ENCODE measurements around the gene RPL36AL. TPM values are rescaled to one million over a fixed set of nuclear protein-coding genes. Genes with fewer than 3 reads are reported as not detected.
"Not testable (repeated sequence)": the region's sequence is repeated elsewhere in the genome, so short reads cannot be mapped to it uniquely, and the experiment has no call there.

The RPL36AL gene
- polyA plus RNA-seq, 1 experiment, result 295 TPM

DNA sequence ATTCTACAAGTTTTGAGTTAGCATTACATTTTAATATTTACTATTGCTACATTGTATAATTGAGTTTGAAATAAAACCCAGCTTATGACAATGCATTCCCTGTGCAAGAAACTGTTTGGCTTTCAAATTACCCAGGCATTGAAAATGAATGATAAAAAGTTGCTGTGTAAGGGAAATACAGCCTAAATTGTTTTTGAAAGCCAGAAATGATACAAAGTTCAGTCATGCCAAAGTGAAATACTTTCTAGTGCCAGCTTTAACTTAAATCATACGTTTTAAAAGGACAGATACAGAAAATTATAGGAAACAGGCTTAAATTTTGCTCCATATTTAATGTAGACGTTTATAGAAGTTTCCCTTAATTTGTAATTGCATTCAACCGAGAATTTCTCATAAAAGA, 3.0 kb upstream of the RPL36AL start:
- Histone ChIP-seq H3K27me3 (ENCODE audit: control insufficient read depth, insufficient read depth, low read length) (no peaks in the 10 kb centered on the region), H3K9me3 (ENCODE audit: control insufficient read depth, insufficient read depth, low read length) (no peaks in the 10 kb centered on the region; the same call in 1 of the 2 replicates), H3K27ac (ENCODE audit: low read depth, low read length) (no peak overlapping the region), H3K4me3 (ENCODE audit: low read depth, low read length) (peak overlapping the region; percentile 93)
- POLR2A ChIA-PET, result no interaction called here
- TF ChIP-seq, protein P1, sequence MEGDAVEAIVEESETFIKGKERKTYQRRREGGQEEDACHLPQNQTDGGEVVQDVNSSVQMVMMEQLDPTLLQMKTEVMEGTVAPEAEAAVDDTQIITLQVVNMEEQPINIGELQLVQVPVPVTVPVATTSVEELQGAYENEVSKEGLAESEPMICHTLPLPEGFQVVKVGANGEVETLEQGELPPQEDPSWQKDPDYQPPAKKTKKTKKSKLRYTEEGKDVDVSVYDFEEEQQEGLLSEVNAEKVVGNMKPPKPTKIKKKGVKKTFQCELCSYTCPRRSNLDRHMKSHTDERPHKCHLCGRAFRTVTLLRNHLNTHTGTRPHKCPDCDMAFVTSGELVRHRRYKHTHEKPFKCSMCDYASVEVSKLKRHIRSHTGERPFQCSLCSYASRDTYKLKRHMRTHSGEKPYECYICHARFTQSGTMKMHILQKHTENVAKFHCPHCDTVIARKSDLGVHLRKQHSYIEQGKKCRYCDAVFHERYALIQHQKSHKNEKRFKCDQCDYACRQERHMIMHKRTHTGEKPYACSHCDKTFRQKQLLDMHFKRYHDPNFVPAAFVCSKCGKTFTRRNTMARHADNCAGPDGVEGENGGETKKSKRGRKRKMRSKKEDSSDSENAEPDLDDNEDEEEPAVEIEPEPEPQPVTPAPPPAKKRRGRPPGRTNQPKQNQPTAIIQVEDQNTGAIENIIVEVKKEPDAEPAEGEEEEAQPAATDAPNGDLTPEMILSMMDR (IDR thresholded peaks at IDR 0.05; ENCODE audit: low read depth, low read length), result no peak
- DNase-seq (ENCODE audit: low read depth, low spot score), result no peak
- CTCF ChIA-PET, result interaction anchor here (0.7 to 3.3 kb wide), 3 partner anchors 11 to 125 kb away, joined by 4 to 19 read pairs (median 5); partner anchors contain the start of gene DNAAF2

DNA sequence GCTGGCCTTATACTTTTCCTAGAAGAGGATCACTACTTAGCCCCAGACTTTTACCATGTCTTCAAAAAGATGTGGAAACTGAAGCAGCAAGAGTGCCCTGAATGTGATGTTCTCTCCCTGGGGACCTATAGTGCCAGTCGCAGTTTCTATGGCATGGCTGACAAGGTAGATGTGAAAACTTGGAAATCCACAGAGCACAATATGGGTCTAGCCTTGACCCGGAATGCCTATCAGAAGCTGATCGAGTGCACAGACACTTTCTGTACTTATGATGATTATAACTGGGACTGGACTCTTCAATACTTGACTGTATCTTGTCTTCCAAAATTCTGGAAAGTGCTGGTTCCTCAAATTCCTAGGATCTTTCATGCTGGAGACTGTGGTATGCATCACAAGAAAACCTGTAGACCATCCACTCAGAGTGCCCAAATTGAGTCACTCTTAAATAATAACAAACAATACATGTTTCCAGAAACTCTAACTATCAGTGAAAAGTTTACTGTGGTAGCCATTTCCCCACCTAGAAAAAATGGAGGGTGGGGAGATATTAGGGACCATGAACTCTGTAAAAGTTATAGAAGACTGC, 1.7 kb upstream of the RPL36AL start:
- CTCF ChIA-PET, result interaction anchor here (2.6 to 3.3 kb wide), 2 partner anchors 12 kb away, joined by 17 to 19 read pairs; partner anchors contain the start of gene DNAAF2
- Histone ChIP-seq H3K27me3 (ENCODE audit: control insufficient read depth, insufficient read depth, low read length) (no peaks in the 10 kb centered on the region), H3K9me3 (ENCODE audit: control insufficient read depth, insufficient read depth, low read length) (no peaks in the 10 kb centered on the region; the same call in 1 of the 2 replicates), H3K4me3 (ENCODE audit: low read depth, low read length) (peak overlapping the region; percentile 93), H3K27ac (ENCODE audit: low read depth, low read length) (no peak overlapping the region)
- TF ChIP-seq, protein P1 (IDR thresholded peaks at IDR 0.05; ENCODE audit: low read depth, low read length), result no peak
- POLR2A ChIA-PET, result interaction anchor here (2.5 kb wide), 1 partner anchor 36 kb away, joined by 21 read pairs; the partner anchor contains the start of gene RPS29
- no peak for DNase-seq (ENCODE audit: low read depth, low spot score)

DNA sequence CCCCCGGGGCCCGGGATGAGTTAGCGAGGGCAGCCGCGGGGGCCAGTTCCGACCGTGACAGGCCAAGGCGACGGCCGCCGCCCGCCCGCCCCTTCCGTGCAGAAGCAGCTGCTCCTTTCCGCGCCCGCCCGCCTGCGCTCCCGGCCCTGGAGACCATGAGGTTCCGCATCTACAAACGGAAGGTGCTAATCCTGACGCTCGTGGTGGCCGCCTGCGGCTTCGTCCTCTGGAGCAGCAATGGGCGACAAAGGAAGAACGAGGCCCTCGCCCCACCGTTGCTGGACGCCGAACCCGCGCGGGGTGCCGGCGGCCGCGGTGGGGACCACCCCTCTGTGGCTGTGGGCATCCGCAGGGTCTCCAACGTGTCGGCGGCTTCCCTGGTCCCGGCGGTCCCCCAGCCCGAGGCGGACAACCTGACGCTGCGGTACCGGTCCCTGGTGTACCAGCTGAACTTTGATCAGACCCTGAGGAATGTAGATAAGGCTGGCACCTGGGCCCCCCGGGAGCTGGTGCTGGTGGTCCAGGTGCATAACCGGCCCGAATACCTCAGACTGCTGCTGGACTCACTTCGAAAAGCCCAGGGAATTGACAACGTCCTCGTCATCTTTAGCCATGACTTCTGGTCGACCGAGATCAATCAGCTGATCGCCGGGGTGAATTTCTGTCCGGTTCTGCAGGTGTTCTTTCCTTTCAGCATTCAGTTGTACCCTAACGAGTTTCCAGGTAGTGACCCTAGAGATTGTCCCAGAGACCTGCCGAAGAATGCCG, 872 bp upstream of the RPL36AL start:
- H3K9me3 ChIP-seq (ENCODE audit: control insufficient read depth, insufficient read depth, low read length), result no peaks in the 10 kb centered on the region; the same call in 1 of the 2 replicates
- H3K27ac ChIP-seq (ENCODE audit: low read depth, low read length), result peak overlapping the region; percentile 95
- ChIA-PET POLR2A (interaction anchor here (1.1 to 2.5 kb wide), 8 partner anchors 13 to 441 kb away, joined by 3 to 26 read pairs (median 16); partner anchors contain the start of genes DNAAF2, KLHDC2, LRR1 and RPS29), CTCF (interaction anchor here (1.5 to 2.6 kb wide), 2 partner anchors 13 to 160 kb away, joined by 4 to 17 read pairs; partner anchors contain the start of gene DNAAF2)
- TF ChIP-seq, protein P1 (IDR thresholded peaks at IDR 0.05; ENCODE audit: low read depth, low read length), result no peak
- peak overlapping the region; percentile 93 for H3K4me3 ChIP-seq (ENCODE audit: low read depth, low read length)
- DNase-seq (ENCODE audit: low read depth, low spot score), result no peak
- no peaks in the 10 kb centered on the region for H3K27me3 ChIP-seq (ENCODE audit: control insufficient read depth, insufficient read depth, low read length)

DNA sequence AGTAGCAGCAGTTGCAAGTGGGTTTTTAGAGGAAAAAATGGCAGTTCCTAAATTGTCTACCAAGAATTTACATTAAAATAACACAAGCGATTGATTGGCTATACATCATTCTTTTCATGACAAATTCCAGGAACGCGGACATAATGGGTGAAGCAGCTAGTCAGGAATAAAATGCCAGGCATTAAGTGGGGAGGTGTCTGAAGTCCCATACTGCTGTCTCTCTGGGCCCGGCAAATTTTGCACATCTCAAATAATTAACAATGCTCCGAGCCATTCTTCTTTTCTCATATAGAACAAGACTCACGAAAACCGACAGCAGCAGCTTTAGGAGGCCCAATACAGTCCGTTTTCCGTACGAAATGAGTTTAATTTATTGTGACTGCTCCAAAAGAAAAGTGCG, 696 bp downstream of the RPL36AL start:
- ChIA-PET CTCF (interaction anchor here (1.3 to 2.6 kb wide), 3 partner anchors 15 to 158 kb away, joined by 4 to 17 read pairs (median 9); partner anchors contain the start of gene DNAAF2), POLR2A (interaction anchor here (0.6 to 2.5 kb wide), 13 partner anchors 8 to 266 kb away, joined by 3 to 26 read pairs (median 6); partner anchors contain the start of genes DNAAF2, KLHDC2, LRR1 and NEMF)
- peak overlapping the region; percentile 95 for H3K27ac ChIP-seq (ENCODE audit: low read depth, low read length)
- H3K27me3 ChIP-seq (ENCODE audit: control insufficient read depth, insufficient read depth, low read length), result no peaks in the 10 kb centered on the region
- TF ChIP-seq, protein P1 (IDR thresholded peaks at IDR 0.05; ENCODE audit: low read depth, low read length), result no peak
- DNase-seq (ENCODE audit: low read depth, low spot score), result no peak
- no peaks in the 10 kb centered on the region; the same call in 1 of the 2 replicates for H3K9me3 ChIP-seq (ENCODE audit: control insufficient read depth, insufficient read depth, low read length)
- peak overlapping the region; percentile 93 for H3K4me3 ChIP-seq (ENCODE audit: low read depth, low read length)

DNA sequence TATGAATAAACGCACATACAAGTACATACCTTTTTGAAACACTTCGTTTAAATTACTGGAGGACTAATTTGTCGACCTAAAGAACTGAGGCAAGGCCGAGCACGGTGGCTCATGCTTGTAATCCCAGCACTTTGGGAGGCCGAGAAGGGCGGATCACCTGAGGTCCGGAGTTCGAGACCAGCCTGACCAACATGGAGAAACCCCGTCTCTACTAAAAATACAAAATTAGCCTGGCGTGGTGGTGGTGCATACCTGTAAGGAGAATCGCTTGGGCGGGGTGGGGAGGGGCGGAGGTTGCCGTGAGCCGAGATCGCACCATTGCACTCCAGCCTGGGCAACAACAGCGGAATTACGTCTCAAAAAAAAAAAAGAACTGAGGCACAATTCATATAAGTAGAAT, 1.2 kb downstream of the RPL36AL start:
- not testable (repeated sequence) for H3K27ac ChIP-seq (ENCODE audit: low read depth, low read length); H3K9me3 ChIP-seq (ENCODE audit: control insufficient read depth, insufficient read depth, low read length); DNase-seq (ENCODE audit: low read depth, low spot score); H3K27me3 ChIP-seq (ENCODE audit: control insufficient read depth, insufficient read depth, low read length)
- ChIA-PET CTCF (interaction anchor here (2.6 kb wide), 1 partner anchor 15 kb away, joined by 17 read pairs; the partner anchor contains the start of gene DNAAF2), POLR2A (interaction anchor here (1.0 to 2.3 kb wide), 2 partner anchors 13 to 20 kb away, joined by 4 to 26 read pairs; partner anchors contain the start of gene LRR1)
- peak overlapping the region; percentile 93 for H3K4me3 ChIP-seq (ENCODE audit: low read depth, low read length)
